WTC11 (cell line): ENCODE results near the gene UGT1A8. TPM values are rescaled to one million over a fixed set of nuclear protein-coding genes. Genes with fewer than 3 reads are reported as not detected.

Experiments
- ATAC-seq: fragments of 200-7000 bp; cut with Tn5 transposase; 2 replicates; pipeline ENCODE4 v1.10.0; 2021; ENCODE audit warnings: mild to moderate bottlenecking, moderate library complexity
- CTCF ChIA-PET: fragments of 300-600 bp; sonication (Branson Sonifier 250); formaldehyde crosslinking; loops from one replicate; lab custom pipeline; 2021; ENCODE audit warnings: antibody characterized with exemption; lab: Charles Lee
- POLR2A ChIA-PET: fragments of 350-600 bp; sonication (Branson Sonifier 250); formaldehyde crosslinking; loops from one replicate; lab custom pipeline; 2021; ENCODE audit warnings: antibody characterized with exemption; lab: Charles Lee
- DNase-seq: peaks from one replicate; pipeline ENCODE4 v3.0.0; 2021; ENCODE audit warnings: low spot score
- H3K27ac Mint-ChIP-seq: 2 replicates; pipeline ENCODE4 v1.8.0; 2021; ENCODE audit warnings: mixed read lengths
- H3K27me3 Mint-ChIP-seq: 2 replicates; pipeline ENCODE4 v1.8.0; 2021; ENCODE audit warnings: low read depth, mild to moderate bottlenecking, moderate library complexity, mixed read lengths
- H3K36me3 Mint-ChIP-seq: 2 replicates; pipeline ENCODE4 v1.8.0; 2021; ENCODE audit warnings: mixed read lengths
- H3K4me1 Mint-ChIP-seq: 2 replicates; pipeline ENCODE4 v1.8.0; 2022; ENCODE audit warnings: mixed read lengths
- H3K4me3 Mint-ChIP-seq: 2 replicates; pipeline ENCODE4 v1.8.0; 2021; ENCODE audit warnings: mild to moderate bottlenecking, moderate library complexity, mixed read lengths
- H3K9me3 Mint-ChIP-seq: 2 replicates; pipeline ENCODE4 v1.8.0; 2021; ENCODE audit warnings: mixed read lengths
- ARID4B ChIP-seq: sonication (generic); formaldehyde crosslinking; IDR thresholded peaks from 2 replicates; pipeline ENCODE4 v1.8.0; 2023; ENCODE audit warnings: missing genetic modification reagents, mild to moderate bottlenecking, borderline replicate concordance
- E2F1 ChIP-seq: sonication (generic); formaldehyde crosslinking; IDR thresholded peaks from 2 replicates; pipeline ENCODE4 v1.8.0; 2022; ENCODE audit warnings: mild to moderate bottlenecking, missing genetic modification reagents
- ERG ChIP-seq: fragments of 250-450 bp; sonication (Bioruptor Pico); IDR thresholded peaks from 2 replicates; pipeline ENCODE4 v1.8.0; 2021; ENCODE audit warnings: mild to moderate bottlenecking
- MXD4 ChIP-seq: fragments of 250-450 bp; sonication (Bioruptor Pico); IDR thresholded peaks from 2 replicates; pipeline ENCODE4 v1.8.0; 2021; ENCODE audit warnings: mild to moderate bottlenecking, moderate library complexity, borderline replicate concordance
- NFYB ChIP-seq: sonication (generic); formaldehyde crosslinking; conservative IDR thresholded peaks from 2 replicates; pipeline ENCODE4 v1.8.0; 2022; ENCODE audit warnings: low read depth, missing genetic modification reagents
- NR3C1 ChIP-seq: sonication (generic); formaldehyde crosslinking; conservative IDR thresholded peaks from 2 replicates; pipeline ENCODE4 v1.8.1; 2023; ENCODE audit warnings: low read depth, mild to moderate bottlenecking, missing genetic modification reagents
- PRRX2 ChIP-seq: fragments of 250-450 bp; sonication (Bioruptor Pico); IDR thresholded peaks from 2 replicates; pipeline ENCODE4 v1.8.0; 2021; ENCODE audit warnings: mild to moderate bottlenecking
- TCF7 ChIP-seq: sonication (generic); formaldehyde crosslinking; IDR thresholded peaks from 2 replicates; pipeline ENCODE4 v1.8.0; 2022; ENCODE audit warnings: mild to moderate bottlenecking, low read depth, missing genetic modification reagents, moderate library complexity
- ZNF671 ChIP-seq: fragments of 250-450 bp; sonication (Bioruptor Pico); IDR thresholded peaks from 2 replicates; pipeline ENCODE4 v1.8.0; 2021; ENCODE audit warnings: mild to moderate bottlenecking
- total RNA-seq: library from RNA; stranded (reverse); gene quantifications from 3 replicates; pipeline ENCODE4 v1.2.3, GENCODE V29; 2021
- TF ChIP-seq, protein P1 (sequence below): sonication (generic); formaldehyde crosslinking; IDR thresholded peaks from 2 replicates; pipeline ENCODE4 v1.8.1; 2022; ENCODE audit warnings: low read depth, missing genetic modification reagents, borderline replicate concordance
- TF ChIP-seq, protein P2 (sequence below): fragments of 250-450 bp; sonication (Bioruptor Pico); conservative IDR thresholded peaks from 2 replicates; pipeline ENCODE4 v1.9.0; 2021; ENCODE audit warnings: mild to moderate bottlenecking
- TF ChIP-seq, protein P3 (sequence below): sonication (generic); formaldehyde crosslinking; IDR thresholded peaks from 2 replicates; pipeline ENCODE4 v1.8.1; 2022; ENCODE audit warnings: mild to moderate bottlenecking, moderate library complexity, missing genetic modification reagents
- TF ChIP-seq, protein P4 (sequence below): sonication (generic); formaldehyde crosslinking; IDR thresholded peaks from 2 replicates; pipeline ENCODE4 v1.8.0; 2022; ENCODE audit warnings: mild to moderate bottlenecking, missing genetic modification reagents

The UGT1A8 gene
- total RNA-seq, 1 experiment from 2014 or later: 0.13 TPM

GRCh38 chr2:233679196-233679595 lies 61.8 kb downstream of the UGT1A8 start:
- TF ChIP-seq NFYB (CRISPR knock-in tag): no peak
- no peak overlapping the region for H3K4me3 Mint-ChIP-seq
- no peak for ATAC-seq
- no peaks in the 10 kb centered on the region for H3K9me3 Mint-ChIP-seq
- no peak overlapping the region for H3K27ac Mint-ChIP-seq
- H3K36me3 Mint-ChIP-seq: no peaks in the 10 kb centered on the region
- H3K4me1 Mint-ChIP-seq: peaks cover 7% of the 10 kb centered on the region
- no peak for DNase-seq
- peaks cover 12% of the 10 kb centered on the region; the same call in 1 of the 2 replicates for H3K27me3 Mint-ChIP-seq
- CTCF ChIA-PET: no interaction called here
- POLR2A ChIA-PET: no interaction called here

- H3K36me3 Mint-ChIP-seq: no peaks in the 10 kb centered on the region
- no peak overlapping the region for H3K27ac Mint-ChIP-seq
- H3K4me1 Mint-ChIP-seq: no peaks in the 10 kb centered on the region
- DNase-seq (no peak), ATAC-seq (no peak)
- POLR2A ChIA-PET: no interaction called here
- H3K9me3 Mint-ChIP-seq: no peaks in the 10 kb centered on the region
- H3K27me3 Mint-ChIP-seq: peaks cover 12% of the 10 kb centered on the region; the same call in 1 of the 2 replicates
- TF ChIP-seq TCF7 (CRISPR knock-in tag): no peak
- TF ChIP-seq, protein P1, sequence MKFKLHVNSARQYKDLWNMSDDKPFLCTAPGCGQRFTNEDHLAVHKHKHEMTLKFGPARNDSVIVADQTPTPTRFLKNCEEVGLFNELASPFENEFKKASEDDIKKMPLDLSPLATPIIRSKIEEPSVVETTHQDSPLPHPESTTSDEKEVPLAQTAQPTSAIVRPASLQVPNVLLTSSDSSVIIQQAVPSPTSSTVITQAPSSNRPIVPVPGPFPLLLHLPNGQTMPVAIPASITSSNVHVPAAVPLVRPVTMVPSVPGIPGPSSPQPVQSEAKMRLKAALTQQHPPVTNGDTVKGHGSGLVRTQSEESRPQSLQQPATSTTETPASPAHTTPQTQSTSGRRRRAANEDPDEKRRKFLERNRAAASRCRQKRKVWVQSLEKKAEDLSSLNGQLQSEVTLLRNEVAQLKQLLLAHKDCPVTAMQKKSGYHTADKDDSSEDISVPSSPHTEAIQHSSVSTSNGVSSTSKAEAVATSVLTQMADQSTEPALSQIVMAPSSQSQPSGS: no peak
- TF ChIP-seq PRRX2 (CRISPR knock-in tag): no peak
- TF ChIP-seq ARID4B (CRISPR knock-in tag): no peak
- TF ChIP-seq E2F1: no peak
- no peak for TF ChIP-seq ERG (CRISPR knock-in tag)
- TF ChIP-seq, protein P2, sequence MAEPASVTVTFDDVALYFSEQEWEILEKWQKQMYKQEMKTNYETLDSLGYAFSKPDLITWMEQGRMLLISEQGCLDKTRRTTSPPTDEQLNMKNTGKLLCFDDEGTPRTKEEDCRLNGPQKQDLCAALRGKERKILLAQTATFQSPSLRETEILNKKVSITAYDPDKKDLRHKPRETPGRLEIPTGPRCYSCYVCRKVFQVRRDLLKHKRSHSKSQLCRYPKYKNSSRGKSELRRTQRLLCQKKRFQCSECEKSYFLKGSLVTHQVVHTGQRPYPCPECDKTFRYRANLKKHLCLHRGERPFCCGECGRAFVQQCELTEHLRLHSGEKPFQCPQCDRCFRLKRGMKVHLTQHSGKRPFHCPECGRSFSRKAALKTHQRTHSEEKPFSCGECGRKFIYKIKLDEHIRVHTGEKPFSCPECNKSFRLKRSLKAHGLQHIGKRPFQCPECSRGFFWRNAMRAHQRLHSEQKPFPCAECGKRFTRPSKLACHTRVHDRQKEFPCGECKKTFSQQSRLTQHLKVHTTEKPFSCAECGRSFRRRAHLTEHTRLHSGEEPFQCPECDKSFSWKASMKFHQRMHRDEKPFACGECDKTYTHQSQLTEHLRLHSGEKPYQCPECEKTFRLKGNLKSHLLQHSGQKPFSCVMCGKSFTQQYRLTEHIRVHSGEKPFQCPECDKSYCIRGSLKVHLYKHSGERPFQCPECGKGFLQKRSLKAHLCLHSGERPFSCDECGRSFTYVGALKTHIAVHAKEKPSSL: no peak
- no peak for TF ChIP-seq MXD4 (CRISPR knock-in tag)
- no peak for TF ChIP-seq ZNF671 (CRISPR knock-in tag)
- TF ChIP-seq, protein P3, sequence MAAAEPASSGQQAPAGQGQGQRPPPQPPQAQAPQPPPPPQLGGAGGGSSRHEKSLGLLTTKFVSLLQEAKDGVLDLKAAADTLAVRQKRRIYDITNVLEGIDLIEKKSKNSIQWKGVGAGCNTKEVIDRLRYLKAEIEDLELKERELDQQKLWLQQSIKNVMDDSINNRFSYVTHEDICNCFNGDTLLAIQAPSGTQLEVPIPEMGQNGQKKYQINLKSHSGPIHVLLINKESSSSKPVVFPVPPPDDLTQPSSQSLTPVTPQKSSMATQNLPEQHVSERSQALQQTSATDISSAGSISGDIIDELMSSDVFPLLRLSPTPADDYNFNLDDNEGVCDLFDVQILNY (CRISPR knock-in tag): no peak
- no peak for TF ChIP-seq NR3C1 (CRISPR knock-in tag)
- TF ChIP-seq, protein P4, sequence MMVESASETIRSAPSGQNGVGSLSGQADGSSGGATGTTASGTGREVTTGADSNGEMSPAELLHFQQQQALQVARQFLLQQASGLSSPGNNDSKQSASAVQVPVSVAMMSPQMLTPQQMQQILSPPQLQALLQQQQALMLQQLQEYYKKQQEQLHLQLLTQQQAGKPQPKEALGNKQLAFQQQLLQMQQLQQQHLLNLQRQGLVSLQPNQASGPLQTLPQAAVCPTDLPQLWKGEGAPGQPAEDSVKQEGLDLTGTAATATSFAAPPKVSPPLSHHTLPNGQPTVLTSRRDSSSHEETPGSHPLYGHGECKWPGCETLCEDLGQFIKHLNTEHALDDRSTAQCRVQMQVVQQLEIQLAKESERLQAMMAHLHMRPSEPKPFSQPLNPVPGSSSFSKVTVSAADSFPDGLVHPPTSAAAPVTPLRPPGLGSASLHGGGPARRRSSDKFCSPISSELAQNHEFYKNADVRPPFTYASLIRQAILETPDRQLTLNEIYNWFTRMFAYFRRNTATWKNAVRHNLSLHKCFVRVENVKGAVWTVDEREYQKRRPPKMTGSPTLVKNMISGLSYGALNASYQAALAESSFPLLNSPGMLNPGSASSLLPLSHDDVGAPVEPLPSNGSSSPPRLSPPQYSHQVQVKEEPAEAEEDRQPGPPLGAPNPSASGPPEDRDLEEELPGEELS (CRISPR knock-in tag): no peak
- CTCF ChIA-PET: no interaction called here
- H3K4me3 Mint-ChIP-seq: no peak overlapping the region
Measured at GRCh38 chr2:233680361-233681045, 63.1 kb downstream of the UGT1A8 start.
